Embryonic facial prominence (tissue), 1 donor: ENCODE data around the gene FAM83C.

Experiments used
- DNase-seq: peaks from one replicate; pipeline ENCODE4 v3.0.0-alpha.2; 2016; ENCODE audit errors: extremely low spot score

Gene FAM83C

DNA sequence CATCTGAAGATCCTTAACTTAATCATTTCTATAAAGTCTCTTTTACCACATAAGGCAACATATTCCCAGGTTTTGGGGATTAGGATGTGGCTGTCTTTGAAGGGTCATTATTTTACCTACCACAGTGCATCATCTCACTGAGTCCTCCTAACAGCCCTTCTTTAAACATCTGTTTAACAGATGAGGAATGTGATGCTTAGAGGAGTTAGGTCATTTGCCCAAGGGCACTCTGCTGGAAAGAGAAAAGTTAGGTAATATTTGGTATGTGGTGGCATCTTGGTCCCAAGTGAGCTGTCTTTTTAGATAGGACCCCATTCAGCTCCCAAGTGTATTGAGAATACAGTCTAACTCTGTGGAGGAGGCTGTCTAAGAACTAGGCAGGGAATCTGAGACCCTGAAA is 54.7 kb downstream of the FAM83C start:
- no peak for DNase-seq

DNA sequence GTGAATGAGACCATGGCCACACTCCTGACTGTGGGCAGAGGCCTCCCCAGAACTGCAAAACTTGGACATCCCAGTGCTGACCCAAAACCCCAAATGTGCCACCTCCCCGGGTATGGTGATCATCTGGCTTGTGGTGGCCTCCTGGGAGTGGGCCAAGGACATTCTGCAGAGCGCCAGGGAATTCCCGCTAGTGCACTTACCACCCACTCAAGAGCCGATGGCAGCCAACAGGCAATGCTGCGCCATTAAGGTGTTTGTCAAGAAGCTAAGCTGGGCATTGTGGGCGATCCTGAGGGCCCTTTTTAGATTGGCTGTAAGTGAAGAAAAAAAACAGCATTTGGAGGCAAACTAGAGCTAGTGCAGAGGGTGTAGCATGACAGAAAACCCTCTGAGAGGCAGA is 56.3 kb downstream of the FAM83C start:
- no peak for DNase-seq
